Tibial artery (tissue), 4 donors: ENCODE results near the gene TRAPPC12.
"Not testable (repeated sequence)": the region's sequence is repeated elsewhere in the genome, so short reads cannot be mapped to it uniquely, and the experiment has no call there.

ENCODE experiments used
- DNase-seq, 2 donors: peaks; one replicate each; pipeline ENCODE4 v3.0.0-alpha.2; 2019
- H3K27ac ChIP-seq, 2 donors: fragments of 200-600 bp; sonication (generic) in 1 of 2; 1 replicate in 1 of 2; 2 replicates in 1 of 2; pipeline ENCODE4 v1.5.1; 2018 to 2019; ENCODE audit warnings: mild to moderate bottlenecking in 1 of 2
- H3K27me3 ChIP-seq, 2 donors: fragments of 200-600 bp; sonication (generic) in 1 of 2; one replicate each; pipeline versions ENCODE4 v1.5.1 to v1.6.0; 2016 to 2019
- H3K36me3 ChIP-seq, 3 donors: fragments of 200-600 bp; sonication (generic) in 2 of 3; one replicate each; pipeline ENCODE4 v1.5.1; 2016 to 2019; ENCODE audit warnings: mild to moderate bottlenecking in 2 of 3
- H3K4me1 ChIP-seq, 4 donors: fragments of 200-600 bp; sonication (generic) in 2 of 4; 1 replicate in 3 of 4; 2 replicates in 1 of 4; pipeline ENCODE4 v1.5.1; 2016 to 2019
- H3K4me3 ChIP-seq, 2 donors: fragments of 200-600 bp; sonication (generic) in 1 of 2; 1 replicate in 1 of 2; 2 replicates in 1 of 2; pipeline ENCODE4 v1.5.1; 2018 to 2019; ENCODE audit warnings: mild to moderate bottlenecking in 2 of 2
- H3K9me3 ChIP-seq, 3 donors: fragments of 200-600 bp; sonication (generic) in 1 of 3; one replicate each; pipeline ENCODE4 v1.5.1; 2016 to 2019
- CTCF ChIP-seq, 2 experiments: fragments of 200-600 bp in 1 of 2; fragments of 450-650 bp in 1 of 2; IDR thresholded peaks; one replicate each; pipeline ENCODE4 v1.5.1; 2017 to 2019; ENCODE audit warnings: antibody characterized with exemption in 2 of 2, mild to moderate bottlenecking in 1 of 2, moderate library complexity in 1 of 2
- intact Hi-C: fragments of 100-400 bp; cut with DNase I; formaldehyde crosslinking; loops from one replicate; pipeline ENCODE4 v1.15.0; 2023; ENCODE audit warnings: low total_unique reads

Gene TRAPPC12

GRCh38 chr2:3491306-3491705, 111.8 kb downstream of the TRAPPC12 start:
- intact Hi-C loops, result no loop called here
- Histone ChIP-seq H3K27me3 (no peaks in the 10 kb centered on the region), H3K36me3 (peaks cover 13 to 18% (median 15%) of the 10 kb centered on the region in 3 donors), H3K27ac (peak overlapping the region in 1 of 2 donors; percentile 76), H3K9me3 (no peaks in the 10 kb centered on the region), H3K4me1 (peaks cover 0 to 43% (median 16%) of the 10 kb centered on the region in 4 donors), H3K4me3 (no peak overlapping the region)
- DNase-seq, result no peak
- no peak for TF ChIP-seq CTCF (IDR thresholded peaks at IDR 0.05)

GRCh38 chr2:3491716-3492474, 112.4 kb downstream of the TRAPPC12 start:
- peak overlapping the region; percentile 76 for H3K27ac ChIP-seq
- no peaks in the 10 kb centered on the region for H3K27me3 ChIP-seq
- peaks cover 18 to 21% (median 20%) of the 10 kb centered on the region in 3 donors for H3K36me3 ChIP-seq
- intact Hi-C loops, result no loop called here
- peaks cover 0 to 43% (median 16%) of the 10 kb centered on the region in 4 donors for H3K4me1 ChIP-seq
- no peak for TF ChIP-seq CTCF (IDR thresholded peaks at IDR 0.05)
- no peak overlapping the region for H3K4me3 ChIP-seq
- no peak for DNase-seq
- H3K9me3 ChIP-seq, result no peaks in the 10 kb centered on the region

GRCh38 chr2:3492475-3492787, 112.9 kb downstream of the TRAPPC12 start:
- Histone ChIP-seq H3K4me3 (peak overlapping the region in 1 of 2 donors; percentile 36), H3K27ac (peak overlapping the region; percentile 76), H3K4me1 (peaks cover 0 to 39% (median 15%) of the 10 kb centered on the region in 4 donors), H3K36me3 (peaks cover 24 to 26% (median 26%) of the 10 kb centered on the region in 3 donors)
- DNase-seq, H3K9me3 ChIP-seq, intact Hi-C loops, H3K27me3 ChIP-seq: not testable (repeated sequence)

GRCh38 chr2:3492951-3493614, 113.6 kb downstream of the TRAPPC12 start:
- Histone ChIP-seq H3K36me3 (peaks cover 30 to 32% (median 30%) of the 10 kb centered on the region in 3 donors), H3K9me3 (no peaks in the 10 kb centered on the region), H3K4me3 (peak overlapping the region; percentile 32 to 36), H3K27me3 (no peaks in the 10 kb centered on the region), H3K4me1 (peaks cover 0 to 32% (median 13%) of the 10 kb centered on the region in 4 donors), H3K27ac (peak overlapping the region; percentile 76)
- TF ChIP-seq CTCF (IDR thresholded peaks at IDR 0.05), result peak in 1 of 2 experiments; percentile 6
- intact Hi-C loops, result no loop called here
- peak; percentile 62 to 92 for DNase-seq

GRCh38 chr2:3493615-3494007, 114.1 kb downstream of the TRAPPC12 start:
- no peak for TF ChIP-seq CTCF (IDR thresholded peaks at IDR 0.05)
- H3K4me1 ChIP-seq, result peaks cover 0 to 29% (median 12%) of the 10 kb centered on the region in 4 donors
- peaks cover 35 to 37% (median 36%) of the 10 kb centered on the region in 3 donors for H3K36me3 ChIP-seq
- DNase-seq, result peak in 1 of 2 donors; percentile 83
- intact Hi-C loops, result no loop called here
- no peaks in the 10 kb centered on the region for H3K27me3 ChIP-seq
- H3K9me3 ChIP-seq, result no peaks in the 10 kb centered on the region
- peak overlapping the region; percentile 32 to 36 for H3K4me3 ChIP-seq
- H3K27ac ChIP-seq, result peak overlapping the region; percentile 76
